GM12891 (cell line): ENCODE data around the gene CLIP1.

Experiments
- PAX5 ChIP-seq: IDR thresholded peaks from 2 replicates; pipeline ENCODE4 v1.6.1; 2011; ENCODE audit warnings: low read length, moderate library complexity, mild to moderate bottlenecking; ENCODE audit not compliant: insufficient read depth, severe bottlenecking
- POLR2A ChIP-seq: IDR thresholded peaks from 2 replicates; pipeline ENCODE4 v1.6.1; 2011; ENCODE audit warnings: low read depth, low read length, control low read depth
- POLR2AphosphoS5 ChIP-seq: IDR thresholded peaks from 2 replicates; pipeline ENCODE4 v1.6.1; 2011; ENCODE audit warnings: low read depth, low read length, control low read depth
- SPI1 ChIP-seq: IDR thresholded peaks from 2 replicates; pipeline ENCODE4 v1.6.1; 2011; ENCODE audit warnings: low read depth, low read length, control low read depth
- TAF1 ChIP-seq: IDR thresholded peaks from 2 replicates; pipeline ENCODE4 v1.6.1; 2011; ENCODE audit warnings: low read depth, low read length, control low read depth

GRCh38 chr12:122437656-122438121 lies 15.2 kb upstream of the CLIP1 start:
- TF ChIP-seq POLR2A (no peak), POLR2AphosphoS5 (no peak), TAF1 (no peak), PAX5 (no peak), SPI1 (no peak)
